ENCODE results near the gene SPTBN4.

GRCh38 chr19:40607311-40608239 lies 140.8 kb downstream of the SPTBN4 start:
- TF ChIP-seq POLR2A (IDR thresholded peaks at IDR 0.05; ENCODE audit: low read depth, low read length) (no peak), POLR2AphosphoS5 (IDR thresholded peaks at IDR 0.05; ENCODE audit: low read depth, low read length) (no peak), TAF1 (IDR thresholded peaks at IDR 0.05; ENCODE audit: borderline replicate concordance, low read depth, low read length) (no peak)
